Fibroblast of the aortic adventitia (primary cell): ENCODE results near the gene ZNF878. TPM values are rescaled to one million over a fixed set of nuclear protein-coding genes. Genes with fewer than 3 reads are reported as not detected.
"Not testable (repeated sequence)": the region's sequence is repeated elsewhere in the genome, so short reads cannot be mapped to it uniquely, and the experiment has no call there.

ENCODE experiments used
- DNase-seq: peaks from one replicate; pipeline ENCODE4 v3.0.0-alpha.2; 2010; ENCODE audit warnings: low read depth
- H3K4me3 ChIP-seq: 2 replicates; pipeline ENCODE4 v1.5.1; 2011; ENCODE audit warnings: low read depth, mild to moderate bottlenecking, control low read depth, low read length, moderate library complexity
- total RNA-seq: library from RNA; depleted of rRNA; stranded (reverse); fragments of >200 nt; gene quantifications from 2 replicates; pipeline ENCODE4 v1.2.3, GENCODE V29; 2012; ENCODE audit warnings: low replicate concordance
- TF ChIP-seq, protein P1 (sequence below): IDR thresholded peaks from 2 replicates; pipeline ENCODE4 v1.5.1; 2011; ENCODE audit warnings: mild to moderate bottlenecking, low read length, control low read depth, inconsistent platforms; ENCODE audit not compliant: insufficient read depth

The ZNF878 gene
- total RNA-seq, 1 donor: not detected

DNA sequence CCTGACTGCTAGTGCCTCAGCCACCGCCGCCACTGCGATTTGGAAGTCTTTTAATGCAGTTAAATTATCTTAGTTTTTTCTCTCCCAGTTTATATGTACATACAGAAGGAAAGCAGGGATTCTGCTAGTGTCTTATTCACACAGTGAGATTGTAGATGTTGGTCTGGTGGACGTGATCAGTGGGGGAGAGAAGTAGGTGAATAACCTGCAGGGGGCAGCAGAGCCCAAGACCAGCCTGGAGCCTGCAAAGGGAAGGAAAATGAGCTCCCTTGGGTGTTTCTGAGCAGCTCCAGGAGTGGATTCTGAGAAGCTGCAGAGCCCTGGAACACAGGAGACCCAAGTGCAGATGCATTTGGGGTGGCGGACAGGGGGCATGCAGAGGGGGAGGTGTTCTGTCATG, 38.0 kb upstream of the ZNF878 start:
- TF ChIP-seq, protein P1, sequence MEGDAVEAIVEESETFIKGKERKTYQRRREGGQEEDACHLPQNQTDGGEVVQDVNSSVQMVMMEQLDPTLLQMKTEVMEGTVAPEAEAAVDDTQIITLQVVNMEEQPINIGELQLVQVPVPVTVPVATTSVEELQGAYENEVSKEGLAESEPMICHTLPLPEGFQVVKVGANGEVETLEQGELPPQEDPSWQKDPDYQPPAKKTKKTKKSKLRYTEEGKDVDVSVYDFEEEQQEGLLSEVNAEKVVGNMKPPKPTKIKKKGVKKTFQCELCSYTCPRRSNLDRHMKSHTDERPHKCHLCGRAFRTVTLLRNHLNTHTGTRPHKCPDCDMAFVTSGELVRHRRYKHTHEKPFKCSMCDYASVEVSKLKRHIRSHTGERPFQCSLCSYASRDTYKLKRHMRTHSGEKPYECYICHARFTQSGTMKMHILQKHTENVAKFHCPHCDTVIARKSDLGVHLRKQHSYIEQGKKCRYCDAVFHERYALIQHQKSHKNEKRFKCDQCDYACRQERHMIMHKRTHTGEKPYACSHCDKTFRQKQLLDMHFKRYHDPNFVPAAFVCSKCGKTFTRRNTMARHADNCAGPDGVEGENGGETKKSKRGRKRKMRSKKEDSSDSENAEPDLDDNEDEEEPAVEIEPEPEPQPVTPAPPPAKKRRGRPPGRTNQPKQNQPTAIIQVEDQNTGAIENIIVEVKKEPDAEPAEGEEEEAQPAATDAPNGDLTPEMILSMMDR: peak; percentile 65
- no peak overlapping the region for H3K4me3 ChIP-seq
- peak; percentile 70 for DNase-seq

DNA sequence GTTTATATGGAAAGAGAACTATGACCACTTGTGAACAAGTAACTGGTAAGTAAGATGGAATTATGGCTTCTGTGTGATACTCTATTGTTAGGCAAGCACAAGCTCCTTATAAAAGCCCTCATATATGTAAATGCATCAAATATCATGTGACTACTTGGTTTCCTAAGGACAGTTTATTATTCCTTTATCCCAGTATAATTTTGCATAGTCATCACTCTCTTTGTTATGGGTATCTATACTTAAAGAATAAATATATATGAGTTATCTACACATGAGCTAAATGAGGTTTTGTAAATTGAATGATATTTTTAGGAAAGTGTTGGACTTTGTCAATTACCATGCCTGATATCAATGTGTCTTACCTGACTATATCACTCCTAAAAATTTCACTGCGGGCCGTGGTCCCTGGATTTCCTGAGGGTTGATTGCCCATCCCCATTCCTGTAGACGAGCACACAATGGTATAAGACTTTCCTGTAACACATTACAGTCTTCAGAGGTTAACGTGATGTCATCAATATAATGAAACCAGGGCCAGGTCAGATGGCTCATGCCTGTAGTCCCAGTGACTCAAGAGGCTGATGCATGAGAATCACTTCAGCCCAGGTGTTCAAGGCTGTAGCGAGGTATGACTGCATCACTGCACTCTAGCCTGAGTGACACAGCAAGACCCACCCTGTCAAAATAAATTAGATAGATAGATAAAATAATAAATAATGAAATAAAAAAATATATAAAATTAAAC, 32.5 kb upstream of the ZNF878 start:
- DNase-seq: no peak
- TF ChIP-seq, protein P1: no peak
- no peak overlapping the region for H3K4me3 ChIP-seq

DNA sequence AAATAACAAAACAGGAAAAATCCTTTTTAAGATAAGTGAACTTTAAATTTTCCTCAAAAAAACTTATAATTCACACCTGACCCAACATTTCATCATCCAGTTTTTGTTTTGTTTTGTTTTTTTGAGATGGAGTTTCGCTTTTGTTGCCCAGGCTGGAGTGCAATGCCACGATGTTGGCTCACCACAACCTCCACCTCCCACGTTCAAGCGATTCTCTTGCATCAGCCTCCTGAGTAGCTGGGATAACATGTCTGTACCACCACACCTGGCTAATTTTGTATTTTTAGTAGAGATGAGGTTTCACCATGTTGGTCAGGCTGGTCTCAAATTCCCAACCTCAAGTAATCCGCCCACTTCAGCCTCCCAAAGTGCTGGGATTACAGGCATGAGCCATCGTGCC, 30.6 kb upstream of the ZNF878 start:
- DNase-seq, H3K4me3 ChIP-seq: not testable (repeated sequence)

DNA sequence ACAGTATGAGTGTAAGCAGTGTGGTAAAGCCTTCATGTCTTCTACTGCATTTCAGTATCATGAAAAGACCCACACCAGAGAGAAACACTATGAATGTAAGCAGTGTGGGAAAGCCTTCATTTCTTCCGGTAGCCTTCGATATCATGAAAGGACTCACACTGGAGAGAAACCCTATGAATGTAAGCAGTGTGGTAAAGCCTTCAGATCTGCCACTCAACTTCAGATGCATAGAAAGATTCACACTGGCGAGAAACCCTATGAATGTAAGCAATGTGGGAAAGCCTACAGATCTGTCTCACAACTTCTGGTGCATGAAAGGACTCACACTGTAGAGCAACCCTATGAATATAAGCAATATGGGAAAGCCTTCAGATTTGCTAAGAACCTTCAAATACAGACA, 24.6 kb upstream of the ZNF878 start:
- TF ChIP-seq, protein P1: no peak
- no peak for DNase-seq
- no peak overlapping the region for H3K4me3 ChIP-seq

DNA sequence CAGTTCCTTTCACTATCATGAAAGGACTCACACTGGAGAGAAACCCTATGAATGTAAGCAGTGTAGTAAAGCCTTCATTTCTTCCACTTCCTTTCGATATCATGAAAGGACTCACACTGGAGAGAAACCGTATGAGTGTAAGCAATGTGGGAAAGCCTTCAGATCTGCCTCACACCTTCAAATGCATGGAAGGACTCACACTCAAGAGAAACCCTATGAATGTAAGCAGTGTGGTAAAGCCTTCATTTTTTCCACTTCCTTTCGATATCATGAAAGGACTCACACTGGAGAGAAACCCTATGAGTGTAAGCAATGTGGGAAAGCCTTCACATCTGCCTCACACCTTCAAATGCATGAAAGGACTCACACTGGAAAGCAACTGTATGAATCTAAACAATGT, 23.6 kb upstream of the ZNF878 start:
- not testable (repeated sequence) for DNase-seq, H3K4me3 ChIP-seq

DNA sequence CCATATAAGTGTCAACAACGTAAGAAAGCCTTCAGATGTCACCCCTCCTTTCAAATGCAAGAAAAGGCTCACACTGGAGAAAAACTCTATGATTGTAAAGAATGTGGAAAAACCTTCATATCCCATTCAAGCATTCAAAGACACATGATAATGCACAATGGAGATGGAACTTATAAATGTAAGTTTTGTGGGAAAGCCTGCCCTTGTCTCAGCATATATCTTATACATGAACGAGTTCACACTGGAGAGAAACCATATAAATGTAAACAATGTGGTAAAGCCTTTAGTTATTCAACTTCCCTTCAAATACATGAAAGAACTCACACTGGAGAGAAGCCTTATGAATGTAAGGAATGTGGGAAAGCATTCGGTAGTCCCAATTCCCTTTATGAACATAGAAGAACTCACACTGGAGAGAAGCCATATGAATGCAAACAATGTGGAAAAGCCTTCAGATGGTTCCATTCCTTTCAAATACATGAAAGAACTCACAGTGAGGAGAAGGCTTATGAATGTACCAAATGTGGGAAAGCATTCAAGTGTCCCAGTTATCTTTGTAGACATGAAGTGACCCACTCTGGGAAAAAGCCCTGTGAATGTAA, 22.9 kb upstream of the ZNF878 start:
- no peak overlapping the region for H3K4me3 ChIP-seq
- TF ChIP-seq, protein P1: no peak
- DNase-seq: no peak

DNA sequence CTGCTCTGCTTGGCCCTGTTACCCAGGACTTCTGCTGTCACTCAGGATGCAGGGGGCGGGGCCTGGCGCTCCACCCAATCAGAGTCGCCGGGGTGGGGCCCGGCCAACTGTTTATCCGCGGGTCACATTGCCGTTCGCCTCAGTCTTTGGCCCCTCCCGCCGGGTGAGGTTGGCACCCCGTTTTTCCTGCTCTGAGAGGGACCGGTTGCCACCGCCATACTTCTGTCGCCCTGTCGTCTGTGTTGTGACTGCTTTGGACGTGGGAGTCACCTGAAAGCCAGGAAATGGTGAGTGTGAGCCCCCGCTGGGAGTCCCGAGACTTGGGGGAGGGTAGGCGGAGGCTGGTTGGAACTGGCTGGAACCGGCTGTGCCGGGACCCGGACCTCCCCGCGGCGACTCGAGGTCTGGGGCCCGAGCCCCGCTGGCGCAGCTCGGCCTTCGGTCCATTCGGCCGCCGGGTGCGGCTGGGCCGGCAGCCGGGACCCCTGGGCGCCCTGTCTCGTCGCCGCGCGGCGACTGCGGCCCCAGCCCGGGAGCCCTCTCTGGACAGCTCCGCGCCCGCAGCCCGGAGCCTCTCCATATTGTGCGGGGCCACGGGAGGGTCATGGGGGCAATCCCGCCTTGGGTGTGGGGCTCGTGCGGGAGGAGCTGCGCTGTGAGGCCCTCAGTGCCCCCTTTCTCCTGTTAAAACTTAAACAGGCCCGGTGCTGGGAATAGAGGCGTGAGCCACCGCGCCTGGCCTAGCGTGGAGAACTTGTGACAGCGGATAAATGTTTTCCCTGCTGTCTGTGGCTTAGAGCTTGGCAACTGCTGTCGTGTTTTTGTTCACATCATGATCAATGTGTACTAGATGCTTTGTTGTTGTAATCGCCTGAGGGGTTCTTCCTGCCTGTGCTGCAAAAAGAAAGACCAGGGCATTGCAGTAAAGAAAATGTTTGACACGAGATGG, 12.1 kb upstream of the ZNF878 start, which contains the start of gene ZNF844:
TSS of gene ZNF844 (plus strand) at position 142 of the 949 bp plus-strand sequence. CDS start at position 285, 143 bp downstream.
- DNase-seq: peak; percentile 85
- peak within 1 kb of the TSS; percentile 96 for H3K4me3 ChIP-seq
- TF ChIP-seq, protein P1: no peak
